Heart right ventricle (tissue), 16 donors: ENCODE data around the gene MEG3. TPM values are rescaled to one million over a fixed set of nuclear protein-coding genes. Genes with fewer than 3 reads are reported as not detected.

Experiments
- ATAC-seq, 8 donors: fragments of 200-7000 bp; cut with Tn5 transposase; one replicate each; pipeline ENCODE4 v1.9.1; 2020; ENCODE audit warnings: mild to moderate bottlenecking in 8 of 8, moderate library complexity in 8 of 8, moderate number of reproducible peaks in 1 of 8
- DNase-seq, 2 donors: peaks; one replicate each; pipeline ENCODE4 v3.0.0-alpha.2; 2020
- H3K27ac ChIP-seq, 10 donors: fragments of 200-600 bp; sonication (generic) in 2 of 10; one replicate each; pipeline versions ENCODE4 v1.5.0 to v1.8.0; 2020 to 2022; ENCODE audit warnings: mild to moderate bottlenecking in 3 of 10
- H3K27me3 ChIP-seq, 7 donors: fragments of 200-600 bp; one replicate each; pipeline ENCODE4 v1.8.0; 2021 to 2022; ENCODE audit warnings: mild to moderate bottlenecking in 2 of 7
- H3K36me3 ChIP-seq, 9 donors: fragments of 200-600 bp; sonication (generic) in 1 of 9; one replicate each; pipeline versions ENCODE4 v1.5.0 to v1.8.0; 2020 to 2022; ENCODE audit warnings: mild to moderate bottlenecking in 2 of 9
- H3K4me1 ChIP-seq, 9 donors: fragments of 200-600 bp; sonication (generic) in 1 of 9; one replicate each; pipeline versions ENCODE4 v1.5.0 to v1.8.0; 2020 to 2022; ENCODE audit warnings: mild to moderate bottlenecking in 4 of 9
- H3K4me3 ChIP-seq, 10 donors: fragments of 200-600 bp; sonication (generic) in 2 of 10; one replicate each; pipeline versions ENCODE4 v1.5.0 to v1.8.0; 2020 to 2022; ENCODE audit warnings: mild to moderate bottlenecking in 7 of 10, moderate library complexity in 2 of 10
- H3K9me3 ChIP-seq, 11 donors: fragments of 200-600 bp in 10 of 11; sonication (generic) in 2 of 11; one replicate each; pipeline versions ENCODE4 v1.5.0 to v1.8.0; 2013 to 2022; ENCODE audit warnings: mild to moderate bottlenecking in 2 of 11, control low read depth in 1 of 11, moderate library complexity in 1 of 11
- CTCF ChIP-seq, 9 donors: fragments of 200-600 bp; sonication (generic) in 2 of 9; IDR thresholded peaks; one replicate each; pipeline versions ENCODE4 v1.5.0 to v1.8.0; 2021 to 2022; ENCODE audit warnings: antibody characterized with exemption in 9 of 9, mild to moderate bottlenecking in 5 of 9, moderate library complexity in 1 of 9
- WGBS, 2 donors: extraction: QIAGEN DNeasy Blood & Tissue Kit; methylation state at CpG; one replicate each; pipeline ENCODE4 v1.1.7; 2013; ENCODE audit warnings: inconsistent platforms in 1 of 2; 5-methylcytosine and 5-hydroxymethylcytosine counted together
- intact Hi-C, 10 donors: fragments of 100-400 bp; cut with DNase I; formaldehyde crosslinking; loops; one replicate each; pipeline versions ENCODE4 v1.11.1 to v1.14.2; 2022
- long read RNA-seq, 3 donors: library from polyadenylated mRNA; unstranded; transcript quantifications; one replicate each; pipeline ENCODE4 v2.0.0, GENCODE V29; 2020 to 2021
- polyA plus RNA-seq, 2 donors: library from polyadenylated mRNA; stranded (reverse); fragments of 200-250 nt; gene quantifications; one replicate each; pipeline ENCODE4 v1.2.3, GENCODE V29; 2013
- total RNA-seq, 10 donors: library from RNA; stranded (reverse); fragmentation: NEBNext Ultra II Directional in 3 of 10; extraction: Animal tissue kit (Norgen Biotek cat#: 25700) in 3 of 10; gene quantifications; one replicate each; pipeline versions ENCODE4 v1.2.1 to v1.2.4, GENCODE V29; 2021 to 2023
- donor health status: Arrhythmogenic right ventricular cardiomyopathy.
- donor health status: ischemic (EF 13 %, LVEDD 7.1; RV severe dilation, severe dysfunction).
- donor health status: healthy with polysubstance abuse.
- donor health status: DM: no; HTN: yes; CAD: no.
- donor health status: DM: no; HTN: no; CAD: no.
- donor health status: ischemic (EF 25% LVEDD 6.9; RV normal size, moderate dysfunction).
- donor health status: ischemic (EF 25% LVEDD 5.7; RV mildly dilated, moderate dysfunction).
- donor health status: healthy.
- donor health status: DM: yes; HTN: yes; CAD: no.
- donor health status: Ischemic cardiomyopathy.
- donor health status: ischemic (EF 35%, LVEDD 5.7; RV mildly dilated, moderate dysfunction).
- donor health status: nonischemic (EF 11% LVEDD 7.7; RV severe dilation, severe dysfunction).
- donor health status: DM: yes; HTN: yes; CAD: no.
- donor health status: PGD.
- donor health status: ischemic (EF 29% LVEDD 5.4; RV normal size, mild dysfunction).
- donor health status: nonischemic (EF 23%, LVEDD 6.1; RV moderate dilation, normal function).

Gene MEG3
- total RNA-seq (10 to 100 TPM in 7 of 10 donors, 1 to 10 TPM in 3; 8.4 to 27.8 (median 12.4) TPM), polyA plus RNA-seq (100 to 1,000 TPM in 1 of 2 donors, 1 to 10 TPM in 1; 7.7 to 122 TPM)
- long read RNA-seq, donor 1, full-length matches to known transcripts = 13 of 15 reads
- long read RNA-seq, donor 1, partial matches to known transcripts = 0 of 15 reads
- long read RNA-seq, donor 1, other reads (novel, unspliced or antisense) = 2 of 15 reads
- long read RNA-seq, donor 2, partial matches to known transcripts = 2 of 5 reads
- long read RNA-seq, donor 2, other reads (novel, unspliced or antisense) = 1 of 5 reads
- long read RNA-seq, donor 3, full-length matches to known transcripts = 18 of 21 reads
- long read RNA-seq, donor 3, partial matches to known transcripts = 1 of 21 reads
- long read RNA-seq, donor 3, other reads (novel, unspliced or antisense) = 2 of 21 reads

DNA sequence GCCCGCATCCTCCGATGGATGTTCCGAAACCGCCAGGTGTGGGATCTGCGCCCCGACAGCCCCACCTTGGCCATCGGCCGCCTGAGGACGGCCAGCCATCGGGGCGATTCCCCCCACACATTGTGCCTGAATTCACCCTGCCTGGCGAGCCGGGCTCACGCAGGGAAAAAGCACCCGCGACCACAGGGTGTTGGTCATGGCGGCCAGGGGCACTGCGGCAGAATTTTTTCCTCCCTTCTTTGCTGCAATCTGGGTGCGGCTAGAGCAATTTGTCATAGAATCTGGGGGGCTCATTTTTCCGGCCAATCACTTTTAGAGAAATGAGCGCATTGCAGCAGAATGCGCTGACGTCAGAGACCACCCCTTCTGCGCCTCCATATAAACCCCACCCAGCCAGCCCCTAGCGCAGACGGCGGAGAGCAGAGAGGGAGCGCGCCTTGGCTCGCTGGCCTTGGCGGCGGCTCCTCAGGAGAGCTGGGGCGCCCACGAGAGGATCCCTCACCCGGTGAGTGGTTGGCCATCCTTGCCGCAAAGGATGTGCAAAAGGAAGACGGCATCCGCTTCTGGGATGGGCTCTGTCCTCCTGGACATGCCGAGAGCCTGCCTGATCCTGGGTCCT lies at the start of gene MEG3:
MEG3 (plus strand) TSS at position 406 of the 619 bp plus-strand sequence.
- Histone ChIP-seq H3K4me3 (peak within 1 kb of the TSS in 9 of 10 donors; percentile 6 to 53 (median 42)), H3K27me3 (peaks cover 0 to 71% (median 62%) of the 10 kb centered on the region in 7 donors), H3K9me3 (peaks cover 0 to 4% (median 0%) of the 10 kb centered on the region in 11 donors), H3K4me1 (peaks cover 0 to 4% (median 0%) of the 10 kb centered on the region in 9 donors), H3K27ac (peak within 1 kb of the TSS in 6 of 10 donors; percentile 23 to 60 (median 34)), H3K36me3 (no peaks in the 10 kb centered on the region)
- ATAC-seq (peak; percentile 29 to 75 (median 65)), DNase-seq (peak; percentile 28 to 52)
- no peak for TF ChIP-seq CTCF (IDR thresholded peaks at IDR 0.05)
- 49 to 54% methylated on average over 39 of the region's 39 CpGs for WGBS, 2 donors
- intact Hi-C loops = loop anchor here in 5 of 10 donors (10.0 kb wide), 1 partner anchor 161 kb away; no protein-coding TSS in a partner anchor

- DNase-seq (no peak), ATAC-seq (no peak)
- Histone ChIP-seq H3K27ac (no peak overlapping the region), H3K27me3 (peaks cover 0 to 12% (median 0%) of the 10 kb centered on the region in 7 donors), H3K36me3 (no peaks in the 10 kb centered on the region), H3K9me3 (peaks cover 0 to 1% (median 0%) of the 10 kb centered on the region in 11 donors), H3K4me1 (no peaks in the 10 kb centered on the region), H3K4me3 (no peak overlapping the region)
- WGBS, 2 donors = 80 to 82% methylated on average over 14 of the region's 14 CpGs
- no peak for TF ChIP-seq CTCF (IDR thresholded peaks at IDR 0.05)
- intact Hi-C loops = no loop called here
Measured at GRCh38 chr14:100776681-100777365, 49.1 kb upstream of the MEG3 start.

GRCh38 chr14:100777366-100777817 lies 48.5 kb upstream of the MEG3 start:
- 81 to 88% methylated on average over 11 of the region's 11 CpGs for whole genome bisulfite sequencing, 2 donors
- Histone ChIP-seq H3K27ac (no peak overlapping the region), H3K4me3 (no peak overlapping the region), H3K36me3 (no peaks in the 10 kb centered on the region), H3K4me1 (no peaks in the 10 kb centered on the region), H3K9me3 (no peaks in the 10 kb centered on the region), H3K27me3 (peaks cover 0 to 12% (median 0%) of the 10 kb centered on the region in 7 donors)
- intact Hi-C loops = no loop called here
- no peak for TF ChIP-seq CTCF (IDR thresholded peaks at IDR 0.05)
- no peak for DNase-seq
- no peak for ATAC-seq
